PC-3 (cell line): ENCODE data around the gene PCDHA7. TPM values are rescaled to one million over a fixed set of nuclear protein-coding genes. Genes with fewer than 3 reads are reported as not detected.

Experiments
- ATAC-seq: fragments of 200-7000 bp; cut with Tn5 transposase; 2 replicates; pipeline ENCODE4 v1.9.1; 2020; ENCODE audit warnings: mild to moderate bottlenecking, moderate library complexity
- BruUV-seq: library from RNA; stranded (reverse); fragments of 400-500 nt; replicated peaks from 2 replicates; lab custom pipeline; 2021; lab: Mats Ljungman, UMichigan
- CTCF ChIA-PET: fragments of 300-600 bp; sonication (Branson Sonifier 250); formaldehyde crosslinking; loops from one replicate; lab custom pipeline; 2022; ENCODE audit warnings: antibody characterized with exemption; lab: Charles Lee
- POLR2A ChIA-PET: fragments of 300-600 bp; sonication (Branson Sonifier 250); formaldehyde crosslinking; loops from one replicate; lab custom pipeline; 2022; ENCODE audit warnings: antibody characterized with exemption; ENCODE audit not compliant: unreplicated experiment; lab: Charles Lee
- DNase-seq: peaks from one replicate; pipeline ENCODE4 v3.0.0-alpha.2; 2015
- H2AFZ ChIP-seq: fragments of 300-600 bp; sonication (generic); 2 replicates; pipeline ENCODE4 v1.6.0; 2016; ENCODE audit warnings: antibody characterized with exemption, low read length
- H3F3A ChIP-seq: fragments of 300-600 bp; sonication (generic); one replicate; pipeline ENCODE4 v1.6.0; 2017; ENCODE audit warnings: antibody characterized with exemption, low read length, control low read depth, mild to moderate bottlenecking; ENCODE audit not compliant: unreplicated experiment
- H3K27ac ChIP-seq: fragments of 300-600 bp; sonication (generic); 2 replicates; pipeline ENCODE4 v1.5.1; 2016; ENCODE audit warnings: mild to moderate bottlenecking, low read length
- H3K27me3 ChIP-seq: fragments of 300-600 bp; sonication (generic); 2 replicates; pipeline ENCODE4 v1.6.1; 2016; ENCODE audit warnings: low read length, mixed read lengths
- H3K36me3 ChIP-seq: fragments of 300-600 bp; sonication (generic); 2 replicates; pipeline ENCODE4 v1.6.1; 2016; ENCODE audit warnings: low read depth, mixed run types, low read length, mixed read lengths
- H3K4me1 ChIP-seq: fragments of 300-600 bp; sonication (generic); 2 replicates; pipeline ENCODE4 v1.5.1; 2016; ENCODE audit warnings: low read length; ENCODE audit not compliant: insufficient read depth
- H3K4me2 ChIP-seq: fragments of 300-600 bp; sonication (generic); 2 replicates; pipeline ENCODE4 v1.6.0; 2016; ENCODE audit warnings: low read length
- H3K4me3 ChIP-seq: fragments of 300-600 bp; sonication (generic); 2 replicates; pipeline ENCODE4 v1.5.1; 2016; ENCODE audit warnings: mild to moderate bottlenecking, low read length, mixed read lengths
- H3K79me2 ChIP-seq: fragments of 300-600 bp; sonication (generic); 2 replicates; pipeline ENCODE4 v1.6.1; 2017; ENCODE audit warnings: low read length, mixed read lengths
- H3K9ac ChIP-seq: fragments of 300-600 bp; sonication (generic); 2 replicates; pipeline ENCODE4 v1.6.0; 2016; ENCODE audit warnings: mild to moderate bottlenecking, low read length
- H3K9me2 ChIP-seq: fragments of 300-600 bp; sonication (generic); replicated peaks from 2 replicates; pipeline ENCODE4 v1.6.1; 2016; ENCODE audit warnings: mixed run types, low read length, mixed read lengths
- H3K9me3 ChIP-seq: fragments of 300-600 bp; sonication (generic); 2 replicates; pipeline ENCODE4 v1.6.1; 2016; ENCODE audit warnings: low read length, mixed read lengths
- H4K20me1 ChIP-seq: fragments of 300-600 bp; sonication (generic); 2 replicates; pipeline ENCODE4 v1.6.1; 2016; ENCODE audit warnings: low read length, mixed read lengths
- CTCF ChIP-seq: fragments of 300-600 bp; sonication (generic); conservative IDR thresholded peaks from 2 replicates; pipeline ENCODE4 v1.5.1; 2017; ENCODE audit warnings: antibody characterized with exemption, low read depth, mild to moderate bottlenecking, low read length
- EZH2 ChIP-seq: fragments of 300-600 bp; sonication (generic); IDR thresholded peaks from one replicate; pipeline ENCODE4 v1.6.1; 2017; ENCODE audit warnings: antibody characterized with exemption, mild to moderate bottlenecking, low read length; ENCODE audit not compliant: unreplicated experiment
- EZH2phosphoT487 ChIP-seq: fragments of 300-600 bp; sonication (generic); IDR thresholded peaks from 2 replicates; pipeline ENCODE4 v1.6.1; 2018; ENCODE audit warnings: mild to moderate bottlenecking, antibody characterized with exemption, low read length, borderline replicate concordance
- intact Hi-C: fragments of 100-400 bp; cut with micrococcal nuclease; formaldehyde crosslinking; loops from 2 replicates; pipeline ENCODE4 v1.9.0; 2023
- total RNA-seq: library from RNA; depleted of rRNA; stranded (reverse); fragments of >200 nt; gene quantifications from 2 replicates; pipeline ENCODE4 v1.2.3, GENCODE V29; 2014

The PCDHA7 gene
- total RNA-seq, 1 experiment from 2014 or later: 0.26 TPM

- TF ChIP-seq CTCF (no peak), EZH2phosphoT487 (no peak), EZH2 (no peak)
- Histone ChIP-seq H3K9me3 (no peaks in the 10 kb centered on the region), H3K36me3 (no peaks in the 10 kb centered on the region), H3K27me3 (no peaks in the 10 kb centered on the region), H3K4me2 (no peak overlapping the region), H3F3A (no peaks in the 10 kb centered on the region), H3K9me2 (no peaks in the 10 kb centered on the region), H2AFZ (no peak overlapping the region), H3K9ac (no peak overlapping the region), H4K20me1 (no peaks in the 10 kb centered on the region), H3K27ac (no peak overlapping the region), H3K4me3 (no peak overlapping the region), H3K4me1 (no peaks in the 10 kb centered on the region), H3K79me2 (no peaks in the 10 kb centered on the region)
- DNase-seq (no peak), ATAC-seq (no peak)
- BruUV-seq: no TSS peak
- intact Hi-C loops: no loop called here
- POLR2A ChIA-PET: no interaction called here
- CTCF ChIA-PET: no interaction called here
Observed at GRCh38 chr5:140857987-140858240, 23.8 kb downstream of the PCDHA7 start.

GRCh38 chr5:140862441-140863295 is 28.6 kb downstream of the PCDHA7 start:
- ChIA-PET POLR2A (no interaction called here), CTCF (no interaction called here)
- intact Hi-C loops: no loop called here
- H3K9me3 ChIP-seq: no peaks in the 10 kb centered on the region
- no peak overlapping the region for H3K9ac ChIP-seq
- no peaks in the 10 kb centered on the region for H3K4me1 ChIP-seq
- no peak overlapping the region for H3K4me2 ChIP-seq
- H4K20me1 ChIP-seq: no peaks in the 10 kb centered on the region
- DNase-seq: no peak
- H3K27me3 ChIP-seq: no peaks in the 10 kb centered on the region
- H3K36me3 ChIP-seq: no peaks in the 10 kb centered on the region
- no peak overlapping the region for H3K27ac ChIP-seq
- TF ChIP-seq EZH2 (no peak), EZH2phosphoT487 (no peak)
- no peak for ATAC-seq
- H2AFZ ChIP-seq: no peak overlapping the region
- no peaks in the 10 kb centered on the region for H3K9me2 ChIP-seq
- H3K4me3 ChIP-seq: no peak overlapping the region
- no peaks in the 10 kb centered on the region for H3K79me2 ChIP-seq
- BruUV-seq: no TSS peak
- H3F3A ChIP-seq: no peaks in the 10 kb centered on the region

GRCh38 chr5:140868721-140869554 is 34.9 kb downstream of the PCDHA7 start, which contains the start of gene PCDHA11:
TSS of gene PCDHA11 (plus strand) at chr5:140868957. CDS start at chr5:140869104, 147 bp downstream.
- Histone ChIP-seq H3K9ac (no peak within 1 kb of the TSS), H3K27ac (no peak within 1 kb of the TSS), H4K20me1 (no peaks in the 10 kb centered on the region), H3K9me3 (no peaks in the 10 kb centered on the region), H3F3A (no peaks in the 10 kb centered on the region), H3K4me3 (no peak within 1 kb of the TSS), H3K4me2 (no peak within 1 kb of the TSS), H3K9me2 (no peaks in the 10 kb centered on the region), H3K4me1 (peaks cover 4% of the 10 kb centered on the region; the same call in 1 of the 2 replicates), H2AFZ (no peak within 1 kb of the TSS), H3K27me3 (no peaks in the 10 kb centered on the region), H3K36me3 (no peaks in the 10 kb centered on the region; the same call in 1 of the 2 replicates), H3K79me2 (no peaks in the 10 kb centered on the region)
- CTCF ChIA-PET: no interaction called here
- intact Hi-C loops: no loop called here
- BruUV-seq: no TSS peak
- TF ChIP-seq EZH2phosphoT487: no peak
- 0 out of 2 replicates have a peak, but pooled peaks have one; percentile 25 for TF ChIP-seq CTCF
- TF ChIP-seq EZH2: no peak
- ATAC-seq: no peak
- POLR2A ChIA-PET: no interaction called here
- DNase-seq: no peak
